ENCODE results near the gene SLC1A3.
A peak's percentile ranks its signal among the peaks of the same experiment; 100 is the strongest.

Gene SLC1A3

DNA sequence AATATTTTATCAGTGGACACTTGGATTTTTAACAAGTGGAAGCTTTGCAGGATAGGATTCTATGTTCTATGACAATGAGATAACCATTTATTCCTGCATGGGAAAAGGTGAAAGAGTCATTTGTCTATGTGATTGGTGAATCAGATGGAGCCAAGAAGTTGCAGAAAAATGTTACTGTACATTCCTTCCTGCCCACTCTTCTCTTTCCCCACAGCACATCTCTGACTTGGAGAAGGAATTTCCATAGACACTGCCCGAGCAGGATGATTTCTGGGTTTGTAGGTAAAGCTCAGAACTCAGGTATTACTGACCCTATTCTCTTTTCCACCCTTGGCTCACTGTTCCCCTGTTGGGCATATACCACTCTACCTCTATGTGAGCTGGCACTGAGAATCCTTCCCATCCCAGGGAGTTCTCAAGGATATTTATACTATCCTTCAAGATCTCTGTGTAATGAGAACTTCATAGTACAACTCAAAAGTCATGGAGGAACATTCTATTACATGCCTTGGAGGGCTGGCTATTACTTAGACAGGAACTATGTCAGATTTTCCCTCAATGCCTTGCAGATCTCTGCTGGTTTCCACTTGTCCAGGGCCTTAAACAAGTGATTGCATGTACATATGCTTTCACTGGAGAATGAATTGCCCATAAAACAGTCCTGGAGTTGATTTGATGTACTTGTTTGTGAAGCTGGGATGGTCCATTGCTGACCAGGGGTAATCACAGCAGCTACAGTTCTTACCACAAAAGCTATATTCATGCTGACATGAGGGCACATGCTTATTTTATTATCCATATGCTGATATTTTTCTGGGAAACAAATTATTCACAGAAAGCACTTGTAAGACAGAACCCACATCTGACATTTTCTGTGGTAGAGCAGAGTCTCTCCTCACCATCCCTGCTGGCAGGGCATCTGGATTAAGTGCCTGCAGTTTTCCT is 24.1 kb downstream of the SLC1A3 start:
- DNase-seq (ENCODE audit: low read depth in 1 of 2, low spot score in 1 of 2), result no peak
- TF ChIP-seq, protein P1, sequence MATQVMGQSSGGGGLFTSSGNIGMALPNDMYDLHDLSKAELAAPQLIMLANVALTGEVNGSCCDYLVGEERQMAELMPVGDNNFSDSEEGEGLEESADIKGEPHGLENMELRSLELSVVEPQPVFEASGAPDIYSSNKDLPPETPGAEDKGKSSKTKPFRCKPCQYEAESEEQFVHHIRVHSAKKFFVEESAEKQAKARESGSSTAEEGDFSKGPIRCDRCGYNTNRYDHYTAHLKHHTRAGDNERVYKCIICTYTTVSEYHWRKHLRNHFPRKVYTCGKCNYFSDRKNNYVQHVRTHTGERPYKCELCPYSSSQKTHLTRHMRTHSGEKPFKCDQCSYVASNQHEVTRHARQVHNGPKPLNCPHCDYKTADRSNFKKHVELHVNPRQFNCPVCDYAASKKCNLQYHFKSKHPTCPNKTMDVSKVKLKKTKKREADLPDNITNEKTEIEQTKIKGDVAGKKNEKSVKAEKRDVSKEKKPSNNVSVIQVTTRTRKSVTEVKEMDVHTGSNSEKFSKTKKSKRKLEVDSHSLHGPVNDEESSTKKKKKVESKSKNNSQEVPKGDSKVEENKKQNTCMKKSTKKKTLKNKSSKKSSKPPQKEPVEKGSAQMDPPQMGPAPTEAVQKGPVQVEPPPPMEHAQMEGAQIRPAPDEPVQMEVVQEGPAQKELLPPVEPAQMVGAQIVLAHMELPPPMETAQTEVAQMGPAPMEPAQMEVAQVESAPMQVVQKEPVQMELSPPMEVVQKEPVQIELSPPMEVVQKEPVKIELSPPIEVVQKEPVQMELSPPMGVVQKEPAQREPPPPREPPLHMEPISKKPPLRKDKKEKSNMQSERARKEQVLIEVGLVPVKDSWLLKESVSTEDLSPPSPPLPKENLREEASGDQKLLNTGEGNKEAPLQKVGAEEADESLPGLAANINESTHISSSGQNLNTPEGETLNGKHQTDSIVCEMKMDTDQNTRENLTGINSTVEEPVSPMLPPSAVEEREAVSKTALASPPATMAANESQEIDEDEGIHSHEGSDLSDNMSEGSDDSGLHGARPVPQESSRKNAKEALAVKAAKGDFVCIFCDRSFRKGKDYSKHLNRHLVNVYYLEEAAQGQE (IDR thresholded peaks at IDR 0.05; ENCODE audit: insufficient replicate concordance, low read depth), result no peak
- TF ChIP-seq GABPA (IDR thresholded peaks at IDR 0.05; ENCODE audit: low read depth), result no peak
- TF ChIP-seq, protein P2, sequence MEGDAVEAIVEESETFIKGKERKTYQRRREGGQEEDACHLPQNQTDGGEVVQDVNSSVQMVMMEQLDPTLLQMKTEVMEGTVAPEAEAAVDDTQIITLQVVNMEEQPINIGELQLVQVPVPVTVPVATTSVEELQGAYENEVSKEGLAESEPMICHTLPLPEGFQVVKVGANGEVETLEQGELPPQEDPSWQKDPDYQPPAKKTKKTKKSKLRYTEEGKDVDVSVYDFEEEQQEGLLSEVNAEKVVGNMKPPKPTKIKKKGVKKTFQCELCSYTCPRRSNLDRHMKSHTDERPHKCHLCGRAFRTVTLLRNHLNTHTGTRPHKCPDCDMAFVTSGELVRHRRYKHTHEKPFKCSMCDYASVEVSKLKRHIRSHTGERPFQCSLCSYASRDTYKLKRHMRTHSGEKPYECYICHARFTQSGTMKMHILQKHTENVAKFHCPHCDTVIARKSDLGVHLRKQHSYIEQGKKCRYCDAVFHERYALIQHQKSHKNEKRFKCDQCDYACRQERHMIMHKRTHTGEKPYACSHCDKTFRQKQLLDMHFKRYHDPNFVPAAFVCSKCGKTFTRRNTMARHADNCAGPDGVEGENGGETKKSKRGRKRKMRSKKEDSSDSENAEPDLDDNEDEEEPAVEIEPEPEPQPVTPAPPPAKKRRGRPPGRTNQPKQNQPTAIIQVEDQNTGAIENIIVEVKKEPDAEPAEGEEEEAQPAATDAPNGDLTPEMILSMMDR (IDR thresholded peaks at IDR 0.05; ENCODE audit: insufficient read depth, low read length), result no peak
- no peak for TF ChIP-seq SPI1 (IDR thresholded peaks at IDR 0.05; ENCODE audit: borderline replicate concordance, low read depth)
- no peak for TF ChIP-seq POLR2AphosphoS5 (IDR thresholded peaks at IDR 0.05; ENCODE audit: low read depth)

DNA sequence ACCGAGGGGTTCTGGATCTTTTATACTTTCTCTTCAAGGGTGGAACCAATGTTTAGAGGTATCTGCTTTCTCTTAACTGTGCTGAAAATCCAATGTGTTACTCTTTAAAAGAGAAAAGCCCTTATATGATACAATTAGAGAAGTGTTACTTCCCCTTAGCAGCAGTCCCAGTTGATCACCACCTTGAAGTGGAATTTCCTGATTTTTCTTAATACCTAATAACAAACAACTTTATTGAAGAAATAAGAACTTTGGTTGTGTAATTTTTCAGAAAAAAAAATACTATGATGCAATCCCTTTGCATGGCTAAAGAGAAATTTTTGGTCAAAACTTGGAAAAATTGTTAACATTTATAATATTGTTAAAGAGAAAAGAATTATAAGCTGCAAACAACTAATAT is 24.7 kb downstream of the SLC1A3 start:
- Histone ChIP-seq H3K27me3 (ENCODE audit: insufficient read depth, poor library complexity, severe bottlenecking) (no peaks in the 10 kb centered on the region), H3K4me3 (replicated peaks; ENCODE audit: insufficient read depth, low read length) (no peak overlapping the region), H3K27ac (replicated peaks) (no peak overlapping the region)
- no peak for DNase-seq (ENCODE audit: low read depth in 1 of 2, low spot score in 1 of 2)
- TF ChIP-seq, protein P1 (IDR thresholded peaks at IDR 0.05; ENCODE audit: insufficient replicate concordance, low read depth), result no peak
- TF ChIP-seq GABPA (IDR thresholded peaks at IDR 0.05; ENCODE audit: low read depth) (no peak), SPI1 (IDR thresholded peaks at IDR 0.05; ENCODE audit: borderline replicate concordance, low read depth) (peak; percentile 17; the same call in 1 of the 2 replicates), POLR2AphosphoS5 (IDR thresholded peaks at IDR 0.05; ENCODE audit: low read depth) (no peak)
- TF ChIP-seq, protein P2 (IDR thresholded peaks at IDR 0.05; ENCODE audit: insufficient read depth, low read length), result no peak

More for the DNA sequence above, 24.1 kb downstream of the SLC1A3 start:
- H3K4me3 ChIP-seq (replicated peaks; ENCODE audit: insufficient read depth, low read length), result no peak overlapping the region
- H3K27ac ChIP-seq (replicated peaks), result no peak overlapping the region
- H3K27me3 ChIP-seq (ENCODE audit: insufficient read depth, poor library complexity, severe bottlenecking), result no peaks in the 10 kb centered on the region

DNA sequence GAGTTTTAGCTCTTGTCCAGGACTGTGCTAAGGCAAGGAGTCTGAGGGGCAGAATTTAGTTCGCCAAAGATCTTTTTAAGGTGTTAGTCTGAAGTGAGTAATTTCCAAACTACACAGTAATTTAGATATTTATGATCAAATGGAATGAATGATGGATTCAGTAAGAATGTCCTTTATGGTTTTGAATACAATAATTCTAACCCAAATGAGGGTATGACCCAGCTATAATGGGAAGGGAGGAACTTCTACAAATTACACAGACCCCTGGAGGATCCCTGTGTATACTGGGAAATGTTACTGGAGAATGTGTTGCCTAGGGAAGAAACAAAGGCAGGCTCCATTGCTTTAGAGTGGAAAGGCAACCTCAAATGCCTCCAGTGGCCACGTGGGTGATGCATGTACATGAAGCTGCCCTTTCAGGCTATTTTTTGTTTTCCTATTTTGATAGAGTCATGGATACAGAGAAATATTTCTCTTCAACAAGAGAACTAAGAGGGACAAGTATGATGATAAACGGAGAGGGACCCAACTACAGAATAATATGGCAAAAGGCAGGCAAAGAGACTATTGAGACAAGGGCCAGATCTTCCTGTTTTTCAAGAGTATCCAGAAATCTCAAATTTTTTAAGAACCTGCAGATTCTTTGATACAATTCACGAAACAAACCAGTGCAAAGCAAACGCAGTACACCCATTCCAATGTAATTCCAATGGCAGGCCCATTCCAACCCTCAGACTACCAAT is 25.4 kb downstream of the SLC1A3 start:
- no peak for DNase-seq (ENCODE audit: low read depth in 1 of 2, low spot score in 1 of 2)
- Histone ChIP-seq H3K27ac (replicated peaks) (no peak overlapping the region), H3K4me3 (replicated peaks; ENCODE audit: insufficient read depth, low read length) (no peak overlapping the region), H3K27me3 (ENCODE audit: insufficient read depth, poor library complexity, severe bottlenecking) (no peaks in the 10 kb centered on the region)
- TF ChIP-seq, protein P2 (IDR thresholded peaks at IDR 0.05; ENCODE audit: insufficient read depth, low read length), result no peak
- TF ChIP-seq GABPA (IDR thresholded peaks at IDR 0.05; ENCODE audit: low read depth) (no peak), POLR2AphosphoS5 (IDR thresholded peaks at IDR 0.05; ENCODE audit: low read depth) (no peak), SPI1 (IDR thresholded peaks at IDR 0.05; ENCODE audit: borderline replicate concordance, low read depth) (no peak)

All from HL-60 (cell line).